ENCODE data around the gene NAV1.

NAV1 gene

GRCh38 chr1:201525193-201525778 lies 13.6 kb upstream of the NAV1 start:
- DNase-seq, result no peak

GRCh38 chr1:201527879-201528278 lies 11.0 kb upstream of the NAV1 start:
- no peak for DNase-seq

- no peak for DNase-seq
Measured at GRCh38 chr1:201528631-201529252, 10.2 kb upstream of the NAV1 start.

DNA sequence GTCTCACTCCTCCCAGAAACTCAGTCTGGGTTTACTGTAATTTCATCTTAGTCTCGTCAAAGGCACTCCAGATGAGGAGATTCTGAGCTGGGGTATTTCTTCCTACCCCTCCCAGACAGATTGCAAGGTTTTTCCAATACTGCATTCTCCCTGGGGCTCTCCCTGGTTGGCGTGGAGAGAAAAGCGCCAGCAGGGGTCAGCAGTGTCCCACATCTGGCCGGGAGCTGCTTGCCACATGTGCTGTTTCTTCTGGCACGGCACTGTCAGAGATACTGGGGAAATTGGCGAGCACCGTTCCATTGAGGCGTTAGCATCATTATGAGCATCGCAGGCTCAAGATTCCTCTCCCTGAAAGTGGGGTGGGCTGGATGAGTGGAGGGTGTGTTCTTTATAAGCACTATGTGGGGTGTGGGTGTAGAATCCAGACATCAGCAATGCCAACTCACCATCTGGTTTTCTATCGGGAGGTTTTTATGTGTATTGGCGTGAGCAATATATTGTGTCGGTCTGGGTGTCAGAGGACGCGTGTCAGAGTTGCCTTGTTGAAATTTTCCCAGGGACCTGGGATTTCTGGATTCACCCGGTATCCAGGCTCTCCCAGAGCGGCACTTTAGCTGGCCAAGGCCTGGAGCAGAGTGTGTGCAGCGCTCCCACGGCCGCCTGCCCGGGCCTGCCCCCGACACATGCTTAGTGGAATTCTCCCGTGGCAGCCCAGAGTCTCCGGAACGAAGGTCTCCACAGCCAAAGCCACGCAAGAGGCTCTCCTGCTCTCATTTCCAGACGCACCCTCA lies 8.0 kb upstream of the NAV1 start:
- DNase-seq, result no peak

- no peak for DNase-seq
Measured at GRCh38 chr1:201531551-201532425, 7.1 kb upstream of the NAV1 start.

DNA sequence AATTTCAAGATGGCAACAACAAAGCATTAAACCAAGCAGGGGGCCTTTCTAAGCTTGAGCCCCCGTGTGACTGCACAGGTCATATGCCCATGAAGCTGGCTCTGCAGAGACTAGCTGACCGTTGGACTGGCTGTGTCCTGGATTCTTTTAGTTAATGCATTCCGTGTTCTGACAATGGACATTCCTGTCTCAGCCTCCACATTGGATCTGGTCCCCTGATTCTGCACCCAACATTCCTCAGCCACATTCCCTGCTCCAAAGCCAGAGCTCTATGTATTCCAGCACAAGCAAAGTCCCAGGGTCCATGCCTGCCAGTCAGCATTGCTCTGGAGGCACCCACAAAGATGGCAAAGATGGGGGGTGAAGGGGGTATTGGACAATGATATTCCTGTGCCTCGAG lies 5.1 kb upstream of the NAV1 start:
- no peak for DNase-seq

DNA sequence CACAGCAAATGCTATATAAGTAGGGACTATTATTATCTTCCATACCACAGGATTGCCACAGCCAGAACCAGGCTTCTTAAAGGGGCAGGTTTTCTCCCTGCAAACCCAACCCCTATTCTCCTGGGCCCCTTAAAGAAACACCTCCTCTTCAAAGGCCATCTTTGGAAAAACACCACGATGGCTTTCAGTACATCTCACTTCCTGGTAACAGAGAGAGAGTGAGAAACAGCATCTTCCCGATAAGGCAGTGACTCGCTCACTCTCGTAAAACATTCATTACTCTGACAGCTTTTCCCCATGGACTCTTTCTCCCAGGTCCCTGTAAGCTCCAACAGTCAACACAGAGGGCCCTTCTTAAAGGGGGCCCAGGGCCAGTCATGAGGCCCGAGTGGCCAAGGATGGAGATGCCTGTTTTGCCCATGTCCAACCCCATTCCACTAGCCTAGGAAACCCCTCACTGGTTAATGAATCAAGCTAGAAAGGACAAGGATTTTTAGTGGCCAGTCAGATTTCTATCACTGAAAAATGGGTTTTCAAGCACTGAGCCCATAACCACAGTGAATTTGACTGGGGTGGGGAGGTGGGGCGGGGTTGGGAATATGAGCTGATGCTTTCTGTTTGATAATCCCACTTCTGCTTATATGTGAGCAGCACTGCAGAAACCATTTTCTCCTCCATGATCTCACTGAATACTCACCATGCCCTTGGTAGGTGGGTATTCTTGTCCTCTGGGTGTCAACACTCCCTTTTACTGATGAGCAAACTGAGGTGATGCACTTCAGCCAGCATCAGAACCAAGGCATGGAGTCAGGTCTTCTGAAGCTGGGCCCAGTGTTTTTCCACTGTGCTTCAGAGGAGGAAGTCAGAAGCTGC lies 3.6 kb upstream of the NAV1 start:
- DNase-seq, result no peak

DNA sequence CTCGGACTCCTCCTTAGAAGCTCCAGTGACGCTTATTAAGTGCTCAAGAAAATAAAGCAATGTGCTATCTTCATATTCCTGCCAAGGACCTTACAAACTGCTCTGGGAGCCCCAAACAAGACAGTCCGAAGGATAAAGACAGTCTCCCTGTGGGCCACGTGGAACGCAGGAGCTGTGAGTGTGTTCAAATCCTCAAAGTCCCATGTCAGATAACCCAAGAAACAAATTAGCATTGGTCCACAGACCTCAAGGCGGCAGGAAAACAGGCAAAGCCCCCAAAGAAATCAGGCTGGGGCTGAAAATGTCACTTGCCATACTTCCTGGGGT lies 3.0 kb upstream of the NAV1 start:
- no peak for DNase-seq

DNA sequence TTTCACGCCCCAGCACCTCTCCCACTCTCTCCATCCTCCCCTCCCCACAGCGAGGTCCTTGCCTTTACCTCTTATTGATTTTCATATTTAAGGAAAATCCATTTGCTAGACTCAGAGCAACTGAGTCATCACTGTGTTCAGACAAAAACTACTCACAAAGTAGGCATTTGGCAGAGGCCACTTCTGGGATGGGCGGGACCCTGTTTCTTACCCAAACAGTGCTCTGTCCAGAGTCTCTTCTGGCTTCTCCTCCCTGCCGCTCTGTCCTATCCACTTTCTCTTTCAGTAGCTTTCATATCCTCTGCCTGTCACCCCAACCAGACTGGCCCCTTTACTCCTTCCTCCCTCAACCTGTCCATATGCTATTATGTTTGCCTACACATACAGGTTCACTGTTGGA lies 2.4 kb upstream of the NAV1 start:
- no peak for DNase-seq

DNA sequence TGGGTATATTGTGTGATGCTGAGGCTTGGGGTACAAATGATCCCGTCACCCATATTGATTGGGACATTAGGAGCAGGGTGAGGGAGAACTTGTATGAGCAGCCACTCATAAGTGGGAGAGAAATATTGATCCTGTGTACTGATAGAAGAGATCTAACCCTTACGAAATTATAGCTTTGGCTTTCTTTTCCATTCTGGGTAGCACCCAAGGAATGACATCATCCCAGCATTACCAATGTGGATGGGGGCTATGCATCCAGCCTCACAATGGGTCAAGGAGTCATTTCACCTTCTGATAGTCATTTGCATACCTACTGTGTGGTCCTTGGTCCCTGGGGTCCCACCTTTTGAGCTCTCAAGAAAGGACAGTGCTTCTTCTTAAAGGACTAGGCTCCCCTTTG lies 1.9 kb upstream of the NAV1 start:
- no peak for DNase-seq

- DNase-seq, result no peak
Measured at GRCh38 chr1:201537467-201537866, 1.5 kb upstream of the NAV1 start.

GRCh38 chr1:201537891-201538611 lies 876 bp upstream of the NAV1 start:
- DNase-seq, result no peak

- DNase-seq, result no peak
Measured at GRCh38 chr1:201539561-201540431, 869 bp downstream of the NAV1 start.

DNA sequence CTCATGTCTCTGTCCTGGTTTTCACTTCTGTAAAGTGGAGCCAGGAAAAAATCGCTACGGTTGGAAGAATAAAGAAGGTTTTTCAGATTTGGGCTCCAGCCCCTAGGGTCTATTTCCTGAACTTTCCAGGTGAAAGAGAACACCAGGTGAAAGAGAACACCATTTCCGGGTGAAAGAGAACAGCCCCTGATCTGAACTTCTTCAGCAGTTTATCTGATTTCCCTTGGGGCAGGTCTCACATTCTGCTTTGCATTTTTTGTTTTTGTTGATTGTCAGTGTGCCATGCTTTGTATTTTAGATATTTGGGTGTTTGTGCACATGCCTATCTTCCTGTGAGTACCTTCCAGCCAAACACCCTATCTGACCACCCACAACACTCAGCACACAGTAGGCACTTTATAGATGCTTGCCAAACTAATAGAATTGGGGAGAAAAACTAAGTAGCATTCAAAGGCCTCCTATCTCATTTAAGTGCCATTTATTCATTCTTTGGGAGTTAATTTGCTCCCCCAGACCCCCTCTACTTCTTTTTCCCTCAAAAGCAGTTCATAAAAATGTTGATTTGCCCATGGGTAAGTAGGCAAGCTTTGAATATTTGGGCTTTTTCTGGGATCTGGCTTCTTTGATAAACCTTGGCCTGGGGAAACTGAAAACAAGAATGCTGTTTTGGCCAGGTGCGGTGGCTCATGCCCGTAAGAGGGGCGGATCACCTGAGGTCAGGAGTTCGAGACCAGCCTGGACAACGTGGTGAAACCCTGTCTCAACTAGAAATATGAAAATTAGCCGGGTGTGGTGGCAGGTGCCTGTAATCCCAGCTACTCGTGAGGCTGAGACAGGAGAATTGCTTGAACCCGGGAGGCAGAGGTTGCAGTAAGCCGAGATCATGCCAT lies 2.2 kb downstream of the NAV1 start:
- no peak for DNase-seq

DNA sequence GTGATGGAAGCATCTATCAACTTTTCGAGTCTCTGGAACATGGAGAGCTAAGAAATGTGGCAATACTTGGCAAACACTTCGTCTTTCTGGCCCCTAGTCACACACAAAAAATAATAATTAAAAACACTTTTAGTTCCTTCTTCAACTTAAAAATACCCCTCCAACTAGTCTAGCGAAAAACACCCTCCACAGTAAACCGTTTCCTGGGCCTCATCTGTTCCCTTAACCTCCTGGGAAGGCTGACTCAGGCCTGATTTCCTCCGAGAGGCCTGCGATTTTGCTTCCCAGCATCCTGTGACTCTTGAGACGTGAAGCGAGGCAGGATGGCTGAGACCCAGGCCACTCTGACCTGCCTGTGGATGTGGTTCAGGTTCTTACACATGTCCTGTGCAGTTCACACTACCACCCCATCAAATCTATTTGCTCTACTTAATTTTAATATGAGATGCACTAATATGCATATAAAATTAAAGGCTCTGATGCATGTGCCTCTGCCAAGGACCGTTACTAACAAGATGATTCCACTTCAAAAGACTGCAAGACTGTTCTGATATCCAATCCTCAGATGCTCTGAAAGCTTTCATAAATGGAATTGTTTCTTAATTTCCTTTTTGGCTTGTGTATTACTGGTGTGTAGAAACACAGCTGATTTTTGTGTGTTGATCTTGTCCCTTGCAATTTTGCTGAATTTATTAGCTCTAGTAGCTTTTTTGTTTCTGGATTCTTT lies 3.5 kb downstream of the NAV1 start:
- no peak for DNase-seq

DNA sequence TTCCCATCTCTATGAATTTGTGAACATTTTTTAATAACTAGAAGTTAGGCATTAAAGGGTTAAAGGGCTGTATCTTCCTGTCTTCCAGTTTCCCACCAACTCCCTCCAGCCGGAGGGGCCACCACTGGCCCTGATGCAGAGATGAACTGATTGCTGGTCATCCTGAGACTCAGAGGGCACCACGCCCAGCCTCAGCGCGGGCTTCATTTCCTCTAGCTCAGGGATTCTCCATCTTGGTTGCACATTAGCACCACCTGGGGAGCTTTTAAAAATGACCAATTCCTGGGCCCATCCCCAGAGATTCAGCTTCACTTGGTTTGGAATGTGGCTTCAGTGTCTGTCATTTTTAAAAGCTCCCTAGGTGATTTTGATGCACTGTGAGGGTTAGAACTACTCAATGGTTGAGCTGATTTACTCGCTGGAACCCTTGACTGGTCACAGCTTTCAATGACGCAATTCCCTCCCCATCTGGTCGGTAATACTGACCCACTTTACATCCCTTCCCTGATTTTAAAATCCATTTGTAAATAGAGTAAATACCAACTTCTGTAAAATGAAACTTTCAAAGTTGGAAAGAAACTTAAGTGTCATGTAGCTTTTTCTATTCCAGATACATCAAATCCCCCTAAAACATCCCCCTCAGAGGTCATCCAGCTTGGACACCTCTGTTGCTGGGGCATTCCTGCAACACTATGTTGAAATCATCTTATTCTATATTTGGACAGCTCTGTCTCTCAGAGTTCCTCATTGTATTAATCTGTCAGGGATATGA lies 5.1 kb downstream of the NAV1 start:
- DNase-seq, result no peak

DNA sequence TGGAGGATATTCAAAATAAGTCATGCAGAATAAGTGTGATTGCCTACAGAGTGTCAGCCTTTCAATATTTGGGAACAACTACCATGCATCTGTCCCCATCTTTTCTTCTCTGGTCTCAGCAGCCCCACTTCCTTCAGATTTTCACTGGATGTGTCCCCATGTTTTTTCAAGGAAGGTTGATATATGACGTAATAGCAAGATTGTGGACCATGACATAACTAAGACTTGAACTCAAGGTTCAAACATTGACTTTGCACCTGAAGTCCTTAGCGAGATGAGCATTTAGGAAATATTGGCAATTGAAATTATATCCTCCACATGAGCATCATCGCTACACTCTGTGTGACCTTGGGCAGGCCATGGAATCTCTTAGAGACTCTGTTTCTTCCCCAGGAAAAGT lies 5.8 kb downstream of the NAV1 start:
- no peak for DNase-seq

DNA sequence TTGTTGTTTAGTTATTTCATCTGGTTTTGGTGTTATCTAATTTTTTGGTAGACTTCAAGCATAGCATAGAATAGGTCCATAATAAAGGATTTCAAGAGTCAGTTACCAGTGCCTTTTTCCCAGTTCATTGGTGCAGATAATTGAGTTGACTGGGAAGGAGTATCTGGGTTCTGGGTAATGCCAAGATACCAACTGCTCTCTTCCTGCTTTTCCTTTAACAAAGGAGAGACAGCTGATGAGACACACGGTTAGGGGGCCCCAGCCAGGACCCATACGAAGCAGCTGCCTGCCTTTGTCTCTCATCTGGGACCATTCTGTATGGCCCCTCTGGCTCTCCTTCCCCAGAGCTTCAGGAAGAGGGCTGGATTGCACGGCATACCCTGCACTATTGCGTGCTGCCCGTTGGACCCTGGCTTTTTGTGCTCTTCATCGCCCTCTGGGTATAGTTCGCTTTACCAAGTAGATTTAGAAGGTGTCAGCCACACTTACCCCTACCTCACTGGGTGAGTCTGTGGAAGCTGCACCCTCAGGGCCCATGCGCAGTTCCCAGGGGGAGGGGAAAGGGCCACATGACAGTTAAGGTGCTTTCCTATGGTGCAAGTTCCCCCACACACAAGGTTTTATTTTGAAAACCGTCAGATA lies 7.0 kb downstream of the NAV1 start:
- DNase-seq, result no peak

Measured in activated CD4-positive, alpha-beta T cell treated with anti-CD3 and anti-CD28 coated beads for 4 hours (primary cell).